ENCODE measurements around the gene BBS10.
A peak's percentile ranks its signal among the peaks of the same experiment; 100 is the strongest.
"Not testable (repeated sequence)": the region's sequence is repeated elsewhere in the genome, so short reads cannot be mapped to it uniquely, and the experiment has no call there.

Gene BBS10
- 9.9 reads per million, percentile 31 among the genes with 10 or more reads in this experiment for total RNA-seq

DNA sequence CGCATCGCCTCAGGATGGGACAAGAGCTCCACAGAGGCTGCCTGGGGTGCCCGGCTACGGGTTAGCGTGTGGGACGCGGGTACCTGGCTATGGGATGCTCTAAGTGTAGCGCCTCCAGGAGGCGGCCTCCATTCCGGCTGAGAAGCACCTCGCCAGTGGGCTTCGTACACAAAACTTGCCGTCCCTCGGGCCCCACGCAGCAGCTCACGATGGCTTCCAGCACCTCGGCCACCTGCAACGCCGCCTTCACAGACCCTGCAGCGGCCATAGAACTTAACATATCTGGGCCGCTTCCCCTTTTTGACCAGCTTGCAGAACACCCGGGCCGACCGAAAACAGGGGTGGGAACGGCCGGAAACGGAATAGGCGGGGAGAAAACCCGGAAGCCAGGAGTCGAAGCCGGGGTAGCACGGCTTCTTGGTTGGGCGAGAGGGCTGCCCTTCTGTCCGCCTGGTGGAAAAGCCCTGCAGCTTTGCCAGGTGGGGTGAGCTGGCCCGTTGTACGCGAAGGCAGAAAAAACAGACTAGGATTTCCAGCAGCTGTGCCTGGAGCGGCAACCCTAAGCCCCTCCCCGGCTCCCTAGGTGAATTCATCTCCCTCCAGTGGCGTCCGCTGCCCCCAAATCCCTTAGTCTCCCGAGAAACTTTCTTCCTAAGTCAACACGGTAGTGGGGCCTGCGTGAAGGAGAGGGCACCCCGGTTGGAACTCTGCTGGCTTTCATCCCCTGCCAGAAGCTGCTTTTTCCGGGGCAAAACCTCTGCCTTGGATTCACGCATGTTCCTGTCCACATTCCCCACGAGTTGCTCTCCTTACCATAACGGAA lies at the start of gene BBS10:
TSS of gene BBS10 (minus strand) at position 337 of the 823 bp plus-strand sequence. CDS start at position 280, 57 bp downstream.
- peak; percentile 76 for DNase-seq

DNA sequence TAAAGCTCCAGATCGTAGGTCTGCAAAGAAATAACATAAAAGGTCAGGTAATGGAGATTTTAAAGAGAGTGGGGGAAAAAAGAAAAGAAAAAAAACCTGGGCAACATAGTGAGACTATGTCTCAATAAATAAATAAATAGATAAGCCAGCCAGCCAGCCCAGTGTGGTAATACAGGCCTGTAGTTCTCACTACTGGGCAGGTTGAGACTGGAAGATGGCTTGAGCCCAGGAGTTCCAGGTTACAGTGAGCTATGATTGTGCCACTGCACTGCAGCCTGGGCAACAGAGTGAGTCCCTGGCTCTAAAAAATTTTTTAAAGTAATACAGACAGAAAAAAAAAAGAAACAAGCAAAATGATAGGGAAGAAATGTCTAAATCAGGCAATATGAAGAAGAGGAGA lies 43.2 kb upstream of the BBS10 start:
- DNase-seq = no peak

DNA sequence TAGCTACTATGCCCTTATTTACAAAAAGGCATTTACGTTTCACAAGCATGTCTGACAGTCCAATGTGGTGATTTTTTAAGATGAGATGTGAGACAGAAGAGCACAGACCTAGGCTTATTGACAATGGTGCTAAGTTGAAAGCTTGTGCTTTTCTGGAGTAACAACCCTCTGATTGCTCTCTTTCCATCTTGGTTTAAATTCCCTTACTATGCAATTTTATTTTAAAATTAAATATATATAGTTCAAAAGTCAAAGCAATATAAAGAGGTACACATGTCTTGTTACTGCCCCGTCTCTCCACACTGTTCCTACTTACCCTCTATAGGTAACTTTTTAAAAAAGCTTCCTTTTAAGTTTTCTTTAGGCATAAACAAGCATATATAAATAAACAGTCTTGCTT lies 39.4 kb upstream of the BBS10 start:
- DNase-seq = no peak

- DNase-seq = no peak
Observed at GRCh38 chr12:76384560-76384959, 36.3 kb upstream of the BBS10 start.

DNA sequence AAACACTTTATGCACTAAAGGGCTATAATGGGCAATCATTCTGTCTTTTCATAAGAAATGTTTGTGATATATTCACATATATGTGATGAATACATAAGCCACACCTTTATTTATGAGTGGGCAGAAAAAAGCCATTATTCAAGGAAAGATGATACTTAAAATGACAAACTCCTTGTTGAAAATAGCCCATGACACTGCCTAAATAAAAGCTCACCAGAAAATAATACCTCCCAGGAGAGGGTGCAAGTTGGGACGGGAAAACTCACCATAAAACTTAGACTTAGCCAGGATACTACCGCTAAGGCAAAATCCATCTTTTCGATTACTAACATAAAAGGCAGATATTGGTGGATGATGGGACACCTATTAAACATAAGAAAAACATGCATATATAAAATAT lies 35.8 kb upstream of the BBS10 start:
- DNase-seq = no peak

DNA sequence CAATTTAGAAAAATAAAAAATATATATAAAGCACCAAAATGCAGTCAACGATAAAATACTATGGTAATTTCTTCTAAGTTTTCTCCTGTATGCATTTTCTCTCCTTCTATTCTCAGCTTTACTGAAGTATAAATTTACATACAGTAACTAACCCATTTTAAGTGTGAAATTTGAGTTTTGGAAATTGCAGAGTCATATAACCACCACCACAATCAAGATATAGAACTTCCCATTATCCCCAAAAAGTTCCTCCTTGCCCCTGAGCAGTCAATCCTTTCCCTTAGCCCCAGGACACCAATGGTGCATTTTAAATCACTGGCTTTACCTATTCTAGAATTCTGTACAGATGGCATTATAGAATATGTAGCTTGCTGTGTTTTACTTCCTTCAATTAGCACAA lies 31.0 kb upstream of the BBS10 start:
- DNase-seq = no peak

GRCh38 chr12:76376876-76377275 lies 28.7 kb upstream of the BBS10 start:
- DNase-seq = not testable (repeated sequence)

DNA sequence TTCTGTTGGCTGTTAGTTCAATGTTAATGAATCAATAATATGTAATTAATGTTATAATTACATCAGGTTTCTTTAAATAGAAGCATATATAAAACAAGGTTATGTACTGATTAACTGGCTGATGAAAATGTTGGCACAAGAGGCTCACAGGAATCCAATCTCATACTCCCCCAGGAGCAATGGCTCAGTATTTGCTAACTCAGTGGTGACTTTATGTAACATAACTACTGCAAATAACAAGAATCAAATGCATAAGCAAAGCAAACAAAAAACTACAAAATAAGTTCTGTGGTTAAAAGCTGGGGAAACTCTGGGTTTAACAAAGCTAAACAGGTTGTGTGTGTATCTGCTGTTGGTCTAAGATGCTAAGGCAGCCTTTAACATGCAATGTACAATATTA lies 27.7 kb upstream of the BBS10 start:
- no peak for DNase-seq

GRCh38 chr12:76375470-76375869 lies 27.3 kb upstream of the BBS10 start:
- DNase-seq = no peak

GRCh38 chr12:76374386-76375020 lies 26.3 kb upstream of the BBS10 start:
- DNase-seq = no peak

GRCh38 chr12:76368230-76368629 lies 20.0 kb upstream of the BBS10 start:
- no peak for DNase-seq

- DNase-seq = no peak
Observed at GRCh38 chr12:76366163-76366562, 17.9 kb upstream of the BBS10 start.

DNA sequence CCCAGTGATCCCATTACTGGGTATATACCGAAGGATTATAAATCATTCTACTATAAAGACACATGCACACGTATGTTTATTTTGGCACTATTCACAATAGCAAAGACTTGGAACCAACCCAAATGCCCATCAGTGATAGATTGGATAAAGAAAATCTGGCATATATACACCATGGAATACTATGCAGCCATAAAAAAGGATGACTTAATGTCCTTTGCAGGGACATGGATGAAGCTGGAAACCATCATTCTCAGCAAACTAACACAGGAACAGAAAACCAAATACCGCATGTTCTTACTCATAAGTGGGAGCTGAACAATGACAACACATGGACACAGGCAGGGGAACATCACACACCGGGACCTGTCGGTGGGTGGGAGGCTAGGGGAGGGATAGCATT lies 15.9 kb upstream of the BBS10 start:
- not testable (repeated sequence) for DNase-seq

GRCh38 chr12:76360316-76360715 lies 12.1 kb upstream of the BBS10 start:
- no peak for DNase-seq

DNA sequence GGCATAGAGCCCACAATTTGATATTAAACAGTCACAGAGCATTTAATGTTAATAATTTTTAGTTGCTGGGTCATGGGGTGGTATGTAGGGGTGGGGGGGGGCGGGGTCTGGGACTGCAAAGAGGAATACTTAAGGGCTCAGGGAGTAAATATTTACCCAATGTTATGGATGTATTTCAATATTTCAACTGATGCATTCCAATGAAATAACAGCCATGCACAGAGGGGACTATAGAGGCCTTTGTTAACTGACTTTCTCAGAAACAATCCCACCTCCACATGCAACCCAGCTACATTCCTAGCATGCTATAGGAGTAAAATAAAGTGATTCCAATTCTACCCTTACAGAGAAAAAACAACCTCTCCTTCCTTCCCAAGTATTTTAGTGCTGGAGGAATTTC lies 7.9 kb upstream of the BBS10 start:
- DNase-seq = no peak

DNA sequence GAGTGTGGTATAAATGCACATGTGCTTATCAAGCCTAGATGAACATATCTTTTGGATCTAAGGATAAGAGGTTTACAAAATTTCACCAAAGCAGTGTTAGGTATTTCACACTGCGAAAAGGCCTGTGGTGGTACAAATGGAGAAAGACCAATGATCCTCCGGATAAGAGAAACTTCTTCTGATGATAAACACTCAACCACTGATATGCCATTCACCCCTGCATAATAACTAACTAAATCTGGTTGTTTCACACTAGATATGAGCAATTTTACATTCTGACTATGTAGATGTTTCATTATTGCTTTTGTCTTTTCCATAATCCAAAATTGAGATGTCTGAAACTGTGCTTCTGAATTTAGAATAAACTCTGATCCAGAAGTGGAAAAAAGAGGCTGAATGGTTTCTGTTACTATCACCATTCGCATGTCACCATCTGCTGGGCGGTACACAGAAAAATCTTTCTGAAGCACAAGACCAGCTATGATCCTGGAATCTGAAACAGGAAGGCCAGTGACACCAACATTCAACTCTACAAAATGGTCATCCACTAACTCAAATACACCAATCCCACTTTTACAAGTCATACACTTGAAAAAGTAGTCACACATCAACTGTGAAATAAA lies 1.3 kb downstream of the BBS10 start:
- no peak for DNase-seq

DNA sequence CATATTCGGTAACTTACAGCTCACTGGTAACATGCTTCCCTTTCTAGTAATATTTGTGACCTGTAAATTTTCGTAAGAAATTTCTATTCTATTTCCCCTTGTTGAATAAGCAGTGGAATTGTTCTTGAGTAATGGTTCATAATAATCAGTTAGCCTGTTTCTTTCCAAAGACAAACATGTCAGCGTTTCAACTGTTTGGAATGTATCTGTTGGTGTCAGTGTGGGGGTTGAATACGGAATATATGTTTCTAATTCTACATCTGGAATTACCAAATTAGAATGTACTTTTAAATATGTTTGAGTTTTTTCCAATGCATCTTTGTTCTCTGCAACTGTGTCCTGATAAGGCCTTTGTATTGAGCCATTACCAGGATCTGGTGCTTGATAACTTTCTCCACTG lies 2.0 kb downstream of the BBS10 start:
- no peak for DNase-seq

DNA sequence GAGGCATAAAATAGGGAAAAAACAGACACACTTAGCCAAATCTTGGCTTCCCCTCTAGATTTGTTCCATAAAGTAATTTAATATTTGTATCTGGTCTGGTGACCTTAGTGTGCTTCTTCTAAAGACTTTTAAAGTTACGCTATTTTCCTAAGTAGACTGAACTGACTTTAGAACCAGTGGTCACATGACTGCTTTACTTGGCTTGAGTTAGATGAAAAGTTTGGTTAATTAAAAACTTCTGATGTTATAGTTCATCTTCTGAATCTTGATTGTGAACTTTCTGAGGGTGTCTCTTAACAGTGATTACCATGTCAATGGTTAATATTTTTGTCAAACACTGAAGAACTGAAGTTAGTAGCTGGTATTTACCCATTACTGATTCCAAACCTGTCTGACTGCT lies 2.6 kb downstream of the BBS10 start:
- no peak for DNase-seq

GRCh38 chr12:76341436-76342030 lies 6.7 kb downstream of the BBS10 start:
- no peak for DNase-seq

- DNase-seq = no peak
Observed at GRCh38 chr12:76340680-76341435, 7.4 kb downstream of the BBS10 start.

DNA sequence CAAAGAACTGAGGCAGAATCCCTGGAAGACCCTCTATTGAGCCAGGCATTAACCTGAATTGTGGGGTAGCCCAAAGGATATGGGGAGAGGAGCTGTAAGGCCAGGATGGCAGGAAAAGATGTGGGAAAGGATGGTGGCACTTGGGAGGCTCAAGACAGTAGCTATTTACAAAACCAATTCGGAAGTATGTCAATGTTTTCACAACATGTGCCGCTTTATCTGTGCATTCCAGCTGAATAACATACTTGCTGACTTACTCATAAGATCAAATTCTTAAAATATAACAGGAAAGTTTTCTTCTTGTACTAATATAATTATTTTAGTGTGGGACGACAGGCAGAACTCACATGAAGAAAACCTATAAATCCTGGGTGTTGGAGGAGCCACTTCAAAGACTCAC lies 10.6 kb downstream of the BBS10 start:
- no peak for DNase-seq

DNA sequence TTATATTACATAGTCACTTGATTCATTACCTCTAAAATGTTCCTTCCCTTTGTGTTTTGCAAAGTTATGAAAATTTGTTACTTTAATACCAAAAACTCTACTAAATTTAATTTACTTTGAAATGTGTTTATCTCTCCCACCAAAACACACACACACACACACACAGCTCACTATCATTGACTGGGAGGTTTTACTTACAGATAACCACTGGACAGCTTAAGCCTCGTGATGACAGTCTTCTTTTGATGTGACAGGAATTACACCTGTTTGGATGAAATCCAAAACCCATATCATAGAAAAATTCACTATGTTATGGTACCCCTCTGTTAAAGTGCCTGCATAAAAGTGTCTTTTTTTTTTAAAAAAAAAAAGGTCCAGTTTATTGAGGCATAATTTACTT lies 15.6 kb downstream of the BBS10 start:
- DNase-seq = no peak

DNA sequence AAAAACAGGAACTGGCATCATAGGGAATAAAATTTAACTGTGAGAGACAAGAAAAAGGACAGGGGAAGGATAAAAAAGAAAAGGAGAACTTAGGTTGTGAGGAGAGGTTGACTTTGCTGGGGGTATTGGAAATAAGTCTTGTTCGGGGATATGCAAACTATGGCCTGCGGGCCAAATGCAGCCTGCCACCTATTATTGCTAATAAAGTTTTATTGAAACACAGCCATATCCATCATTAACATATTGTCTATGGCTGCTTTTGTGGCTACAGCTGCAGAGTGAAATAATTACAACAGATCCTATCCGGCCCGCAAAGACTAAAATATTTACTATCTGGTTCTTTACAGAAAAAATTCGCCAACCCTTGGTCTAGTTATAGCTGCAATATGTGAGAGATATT lies 18.6 kb downstream of the BBS10 start:
- no peak for DNase-seq

Measured in effector CD4-positive, alpha-beta T cell (primary cell).